Medulla oblongata (tissue), 1 donor: ENCODE results near the gene OR5P2.
"Not testable (repeated sequence)": the region's sequence is repeated elsewhere in the genome, so short reads cannot be mapped to it uniquely, and the experiment has no call there.

Experiments
- DNase-seq: peaks from one replicate; pipeline ENCODE4 v3.0.0-alpha.2; 2015; ENCODE audit errors: extremely low spot score

The OR5P2 gene, protein sequence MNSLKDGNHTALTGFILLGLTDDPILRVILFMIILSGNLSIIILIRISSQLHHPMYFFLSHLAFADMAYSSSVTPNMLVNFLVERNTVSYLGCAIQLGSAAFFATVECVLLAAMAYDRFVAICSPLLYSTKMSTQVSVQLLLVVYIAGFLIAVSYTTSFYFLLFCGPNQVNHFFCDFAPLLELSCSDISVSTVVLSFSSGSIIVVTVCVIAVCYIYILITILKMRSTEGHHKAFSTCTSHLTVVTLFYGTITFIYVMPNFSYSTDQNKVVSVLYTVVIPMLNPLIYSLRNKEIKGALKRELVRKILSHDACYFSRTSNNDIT

DNA sequence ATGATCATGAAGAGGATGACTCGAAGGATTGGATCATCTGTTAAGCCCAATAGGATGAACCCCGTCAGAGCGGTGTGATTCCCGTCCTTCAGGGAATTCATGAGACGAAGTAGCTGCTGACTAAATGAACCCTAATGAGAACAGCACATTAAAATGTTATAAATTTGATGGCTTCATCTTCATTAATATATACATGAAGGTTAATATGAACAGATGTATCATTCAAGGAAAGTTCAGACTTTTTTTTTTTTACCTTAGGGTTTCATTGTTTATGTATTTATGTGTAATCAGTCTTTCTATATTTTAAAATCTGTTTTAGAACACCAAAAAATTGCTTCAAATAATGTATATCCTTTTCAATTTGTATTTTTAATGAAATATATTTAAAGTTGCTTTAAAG is at the start of gene OR5P2:
Gene OR5P2 (minus strand): TSS at position 101 of the 400 bp plus-strand sequence. CDS start 0 bp downstream, at position 101.
- DNase-seq = no peak

DNA sequence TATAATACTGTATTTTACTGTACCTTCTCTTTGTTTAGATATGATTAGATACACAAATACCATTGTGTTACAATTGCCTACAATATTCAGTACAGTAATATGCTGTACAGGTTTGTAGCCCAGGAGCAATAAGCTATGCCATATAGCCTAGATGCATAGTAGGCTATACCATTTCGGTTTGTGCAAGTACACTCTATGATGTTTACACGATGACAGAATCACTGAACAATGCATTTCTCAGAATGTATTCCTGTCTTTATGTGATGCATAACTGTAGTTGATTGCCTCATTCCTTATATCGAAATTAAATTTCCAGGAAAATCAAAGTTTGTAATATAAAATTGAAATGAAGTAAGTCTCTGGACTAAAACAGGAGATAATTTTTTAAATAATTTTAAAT is 49.3 kb upstream of the OR5P2 start:
- no peak for DNase-seq

DNA sequence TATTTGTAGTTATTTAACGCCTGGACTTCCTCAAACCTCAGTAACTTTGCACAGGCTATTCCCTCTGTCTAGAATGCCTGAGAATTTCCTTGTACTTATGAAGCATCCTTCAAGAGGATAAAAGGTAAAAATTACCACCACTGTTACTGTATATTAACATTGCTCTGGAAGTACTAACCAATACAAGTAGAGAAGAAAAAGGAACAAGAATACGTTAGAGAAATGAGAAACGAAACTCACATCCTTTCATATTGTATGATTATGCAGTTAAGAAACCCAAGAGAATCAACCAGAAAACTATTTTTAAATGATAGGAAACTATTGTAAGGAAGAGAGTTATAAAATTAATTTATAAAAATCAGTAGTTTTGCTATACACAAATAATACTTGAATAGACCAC is 48.2 kb upstream of the OR5P2 start:
- DNase-seq = no peak

DNA sequence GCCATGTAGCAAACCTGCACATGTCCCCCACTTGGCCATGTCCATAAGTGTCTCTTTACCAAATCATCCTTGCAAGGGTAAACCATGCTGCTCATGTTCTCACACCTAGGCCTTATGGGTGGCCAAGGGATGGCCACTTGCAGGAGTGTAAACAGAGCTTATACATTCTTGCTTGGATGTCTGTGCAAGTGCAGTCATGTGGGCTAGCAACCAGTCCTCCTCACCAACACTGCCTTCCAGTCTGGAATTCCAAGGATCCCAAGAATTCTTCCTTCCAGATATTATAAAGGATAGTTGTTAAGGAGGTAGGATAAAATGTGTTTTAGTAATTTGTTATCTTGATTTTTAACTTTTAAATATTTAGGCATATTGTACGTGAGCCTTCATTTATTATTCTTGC is 47.8 kb upstream of the OR5P2 start:
- DNase-seq = no peak

DNA sequence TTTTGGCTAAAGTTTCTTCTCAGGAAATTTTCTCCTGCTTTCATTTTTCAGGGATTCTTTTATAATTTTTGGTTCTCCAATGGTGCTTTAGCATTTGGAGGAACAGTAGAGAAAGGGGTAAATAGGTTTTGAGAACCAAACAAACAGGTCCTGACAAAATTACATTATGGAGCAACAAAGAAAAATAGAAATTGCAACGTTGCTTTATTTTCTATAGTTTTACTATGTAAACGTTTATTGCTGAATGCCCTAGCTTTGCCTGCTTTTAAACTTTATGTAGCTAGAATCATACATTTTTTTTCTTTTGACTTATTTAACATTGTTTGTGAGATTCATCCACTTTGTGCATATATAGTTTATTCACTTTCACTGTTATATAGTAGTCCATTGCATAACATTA is 43.8 kb upstream of the OR5P2 start:
- no peak for DNase-seq

DNA sequence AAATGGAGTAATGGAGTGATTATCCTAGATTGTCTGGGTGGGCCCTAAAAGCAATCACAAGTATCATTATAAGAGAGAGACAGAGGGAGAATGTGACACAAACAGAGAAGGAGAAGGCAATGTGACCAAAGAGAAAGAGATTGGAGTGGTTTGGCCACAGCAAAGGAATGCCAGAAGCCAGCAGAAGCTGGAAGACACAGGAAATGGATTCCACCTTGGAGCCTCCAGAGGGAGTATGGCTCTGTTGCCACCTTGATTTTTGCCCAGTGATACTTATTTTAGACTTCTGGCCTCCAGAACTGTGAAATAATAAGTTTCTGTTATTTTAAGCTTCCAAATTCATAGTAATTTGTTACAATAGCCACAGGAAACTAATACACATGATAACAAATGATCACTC is 36.8 kb upstream of the OR5P2 start:
- no peak for DNase-seq

DNA sequence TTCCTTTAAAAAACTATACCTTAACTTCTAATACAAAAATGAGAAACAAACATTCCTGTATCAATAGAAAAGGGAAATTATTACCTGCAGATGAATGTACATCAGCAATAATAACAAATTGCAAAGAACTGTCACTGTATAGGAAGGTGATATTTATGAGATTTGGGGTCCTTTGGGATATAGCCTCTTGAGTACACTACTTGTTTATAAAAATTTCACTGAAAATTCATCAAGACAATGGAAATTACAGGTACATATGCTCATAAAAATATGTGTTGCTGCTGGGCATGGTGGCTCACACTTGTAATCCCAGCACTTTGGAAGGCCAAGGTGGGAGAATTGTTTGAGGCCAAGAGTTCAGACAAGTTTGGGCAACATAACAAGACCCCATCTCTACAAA is 34.0 kb upstream of the OR5P2 start, which contains the start of gene OR5P3:
Gene OR5P3 (minus strand): TSS at position 101 of the 400 bp plus-strand sequence.
- DNase-seq = no peak

DNA sequence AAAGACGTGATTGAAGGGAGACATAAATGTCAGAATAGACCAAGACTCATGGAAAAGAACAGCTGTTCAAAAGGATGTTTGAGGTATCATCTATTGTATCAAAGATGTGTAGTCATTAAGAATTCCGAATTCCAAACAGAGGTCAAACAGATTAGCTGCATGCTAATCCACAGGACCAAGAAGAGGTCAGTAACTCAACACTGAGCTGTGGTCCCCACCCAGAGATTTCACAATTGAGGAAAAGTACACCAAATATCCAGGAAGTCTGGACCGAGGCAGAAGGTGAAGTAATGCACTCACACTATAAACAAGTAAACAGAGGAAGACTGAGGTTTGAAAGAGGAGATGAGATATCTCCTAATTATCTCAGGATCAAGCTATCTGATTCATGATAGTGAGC is 29.6 kb upstream of the OR5P2 start:
- DNase-seq = no peak

DNA sequence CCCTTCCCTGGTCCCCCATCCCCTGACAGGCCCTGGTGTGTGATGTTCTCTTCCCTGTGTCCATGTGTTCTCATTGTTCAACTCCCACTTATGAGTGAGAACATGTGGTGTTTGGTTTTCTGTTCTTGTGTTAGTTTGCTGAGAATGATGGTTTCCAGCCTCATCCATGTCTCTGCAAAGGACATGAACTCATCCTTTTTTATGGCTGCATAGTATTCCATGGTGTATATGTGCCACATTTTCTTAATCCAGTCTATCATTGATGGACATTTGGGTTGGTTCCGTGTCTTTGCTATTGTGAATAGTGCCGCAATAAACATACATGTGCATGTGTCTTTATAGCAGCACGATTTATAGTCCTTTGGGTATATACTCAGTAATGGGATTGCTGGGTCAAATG is 23.7 kb upstream of the OR5P2 start:
- DNase-seq = not testable (repeated sequence)

DNA sequence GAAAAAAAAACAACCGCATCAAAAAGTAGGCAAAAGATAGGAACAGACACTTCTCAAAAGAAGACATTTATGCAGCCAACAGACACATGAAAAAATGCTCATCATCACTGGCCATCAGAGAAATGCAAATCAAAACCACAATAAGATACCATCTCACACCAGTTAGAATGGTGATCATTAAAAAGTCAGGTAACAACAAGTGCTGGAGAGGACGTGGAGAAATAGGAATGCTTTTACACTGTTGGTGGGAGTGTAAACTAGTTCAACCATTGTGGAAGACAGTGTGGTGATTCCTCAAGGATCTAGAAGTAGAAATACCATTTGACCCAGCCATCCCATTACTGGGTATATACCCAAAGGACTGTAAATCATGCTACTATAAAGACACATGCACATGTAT is 18.2 kb upstream of the OR5P2 start:
- DNase-seq = not testable (repeated sequence)

DNA sequence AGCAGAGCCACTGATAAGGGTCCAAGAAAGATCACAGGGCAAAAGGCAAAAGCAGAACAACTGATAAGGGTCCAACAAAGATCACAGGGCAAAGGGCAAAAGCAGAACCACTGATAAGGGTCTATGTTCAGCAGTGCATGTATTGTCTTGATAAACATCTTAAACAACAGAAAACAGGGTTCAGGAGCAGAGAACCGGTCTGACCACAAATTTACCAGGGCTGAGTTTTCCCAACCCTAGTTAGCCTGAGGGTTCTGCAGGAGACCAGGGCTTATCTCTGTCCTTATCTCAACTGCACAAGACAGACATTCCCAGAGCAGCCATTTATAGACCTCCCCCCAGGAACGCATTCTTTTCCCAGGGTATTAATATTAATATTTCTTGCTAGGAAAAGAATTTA is 13.6 kb upstream of the OR5P2 start:
- not testable (repeated sequence) for DNase-seq

DNA sequence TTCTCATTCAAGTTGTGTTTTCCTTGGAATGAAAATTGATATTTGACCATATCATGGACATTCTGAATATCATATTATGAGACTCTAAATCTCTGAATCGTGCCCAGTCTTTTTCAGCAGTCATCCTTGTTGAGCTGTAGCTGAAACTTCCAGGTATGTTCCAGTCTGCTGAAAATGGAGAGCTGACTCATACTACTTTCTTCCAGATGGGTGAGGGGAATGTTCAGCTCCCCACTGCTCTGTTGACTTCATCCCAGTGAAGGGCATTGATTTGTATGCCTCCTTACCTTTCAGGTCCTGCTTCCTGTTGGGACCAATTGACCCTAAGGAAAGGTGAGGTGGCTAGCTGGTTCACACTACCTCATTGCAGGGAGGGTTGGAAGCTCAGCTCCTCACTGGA is 3.5 kb downstream of the OR5P2 start:
- DNase-seq = no peak

DNA sequence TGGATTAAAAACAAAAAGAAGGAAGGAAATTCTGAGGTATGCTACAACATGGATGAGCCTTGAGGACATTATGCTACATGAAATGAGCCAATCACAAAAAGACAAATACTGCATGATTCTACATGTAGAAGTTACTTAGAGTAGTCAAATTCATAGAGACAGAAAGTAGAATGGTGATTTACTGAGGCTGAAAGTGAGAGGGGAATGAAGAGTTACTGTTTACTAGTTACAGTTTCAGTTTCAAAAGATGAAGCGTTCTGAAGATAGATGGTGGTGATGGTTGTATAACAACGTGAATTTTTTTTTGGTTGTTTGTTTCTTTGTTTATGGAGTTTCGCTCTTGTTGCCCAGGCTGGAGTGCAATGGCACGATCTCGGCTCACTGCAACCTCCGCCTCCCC is 9.5 kb downstream of the OR5P2 start:
- DNase-seq = no peak

DNA sequence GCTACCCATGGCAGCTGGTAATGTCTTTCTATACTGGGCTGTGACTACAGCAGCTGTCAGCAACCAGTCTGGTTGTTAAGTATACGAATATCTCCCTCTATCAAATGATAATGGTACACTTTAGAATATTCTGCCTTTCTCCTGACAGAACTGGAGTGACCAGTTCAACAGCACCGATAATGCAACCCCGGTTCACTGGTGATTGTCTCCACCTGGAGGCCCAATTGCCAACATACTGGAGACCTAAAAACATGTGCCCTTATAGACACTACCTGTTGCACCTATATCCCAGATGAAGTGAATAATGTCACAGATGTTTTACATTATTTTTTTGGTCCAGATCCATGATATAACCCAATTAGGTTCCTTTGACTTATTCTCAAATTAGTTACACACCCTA is 21.1 kb downstream of the OR5P2 start:
- no peak for DNase-seq

DNA sequence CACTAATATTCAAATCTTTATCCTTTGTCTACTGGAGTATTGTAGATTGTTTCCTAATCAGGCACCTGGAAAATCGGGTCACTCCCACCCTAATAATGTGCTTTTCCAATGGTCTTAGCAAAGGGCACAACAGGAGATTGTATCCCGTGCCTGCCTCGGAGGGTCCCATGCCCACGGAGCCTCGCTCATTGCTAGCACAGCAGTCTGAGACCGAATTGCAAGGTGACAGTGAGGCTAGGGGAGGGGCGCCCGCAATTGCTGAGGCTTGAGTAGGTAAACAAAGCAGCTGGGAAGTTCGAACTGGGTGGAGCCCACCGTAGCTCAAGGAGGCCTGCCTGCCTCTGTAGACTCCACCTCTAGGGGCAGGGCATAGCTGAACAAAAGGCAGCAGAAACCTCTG is 32.4 kb downstream of the OR5P2 start:
- not testable (repeated sequence) for DNase-seq

DNA sequence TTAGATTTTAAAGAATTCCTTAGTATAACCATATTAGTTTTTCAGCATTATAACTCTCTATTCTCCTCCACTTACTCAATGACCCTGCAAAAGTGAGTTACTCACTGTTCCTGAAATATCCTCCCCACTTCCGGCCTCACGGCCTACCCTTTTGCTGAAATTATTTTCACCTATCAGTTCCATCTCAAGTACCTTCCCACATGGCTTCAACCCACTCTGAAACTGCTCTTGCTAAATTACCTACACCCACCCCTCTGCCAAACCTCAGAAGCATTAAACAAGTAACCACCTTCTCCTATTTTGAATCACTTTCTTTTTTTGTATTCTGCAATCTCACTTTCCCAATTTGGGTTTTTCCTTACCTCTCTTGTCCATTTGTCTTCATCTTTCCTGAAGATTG is 37.7 kb downstream of the OR5P2 start:
- no peak for DNase-seq

DNA sequence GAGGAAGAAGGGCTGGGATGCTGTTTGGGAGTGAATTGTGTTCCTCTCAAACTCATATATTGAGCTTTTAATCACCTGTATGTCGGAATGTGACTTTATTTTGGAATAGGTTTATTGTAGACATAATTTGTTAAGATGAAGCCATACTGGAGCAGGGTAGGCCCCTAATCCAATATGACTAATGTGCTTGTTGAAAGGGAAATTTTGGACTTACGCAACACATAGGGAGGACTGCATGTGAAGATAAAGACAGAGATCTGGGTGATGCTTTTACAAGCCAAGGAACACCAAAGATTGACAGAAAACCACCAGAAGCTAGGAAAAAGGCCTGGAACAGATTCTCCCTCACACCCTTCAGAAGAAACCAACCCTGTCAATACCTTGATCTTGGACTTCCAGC is 47.3 kb downstream of the OR5P2 start:
- no peak for DNase-seq
